Inflammatory macrophage treated with lipopolysaccharide for 1 hour (primary cell): ENCODE measurements around the gene ETFA.

Source experiments
- DNase-seq, 2 donors: peaks; one replicate each; pipeline ENCODE4 v3.0.0-alpha.2; 2020 to 2022

Gene ETFA

GRCh38 chr15:76191539-76192244 is 119.6 kb downstream of the ETFA start:
- DNase-seq = no peak

GRCh38 chr15:76190751-76191538 is 120.3 kb downstream of the ETFA start:
- DNase-seq = peak; percentile 30 to 84

- no peak for DNase-seq
Measured at GRCh38 chr15:76190070-76190564, 121.2 kb downstream of the ETFA start.

- no peak for DNase-seq
Measured at GRCh38 chr15:76189106-76189505, 122.2 kb downstream of the ETFA start.

GRCh38 chr15:76187163-76187562 is 124.1 kb downstream of the ETFA start:
- DNase-seq = no peak

- DNase-seq = peak; percentile 13 to 38
Measured at GRCh38 chr15:76185716-76186115, 125.6 kb downstream of the ETFA start.

- no peak for DNase-seq
Measured at GRCh38 chr15:76184650-76185035, 126.6 kb downstream of the ETFA start.

GRCh38 chr15:76183930-76184649 is 127.2 kb downstream of the ETFA start:
- no peak for DNase-seq

GRCh38 chr15:76181705-76182107 is 129.6 kb downstream of the ETFA start:
- no peak for DNase-seq

GRCh38 chr15:76180321-76180720 is 130.9 kb downstream of the ETFA start:
- DNase-seq = no peak

- DNase-seq = no peak
Measured at GRCh38 chr15:76179023-76179422, 132.2 kb downstream of the ETFA start.

GRCh38 chr15:76178296-76179000 is 132.8 kb downstream of the ETFA start:
- DNase-seq = no peak

GRCh38 chr15:76177491-76178040 is 133.7 kb downstream of the ETFA start:
- no peak for DNase-seq

GRCh38 chr15:76176487-76177085 is 134.7 kb downstream of the ETFA start:
- no peak for DNase-seq

GRCh38 chr15:76176059-76176458 is 135.2 kb downstream of the ETFA start:
- no peak for DNase-seq

GRCh38 chr15:76175442-76175841 is 135.8 kb downstream of the ETFA start:
- DNase-seq = no peak

GRCh38 chr15:76174654-76175053 is 136.6 kb downstream of the ETFA start:
- DNase-seq = no peak

GRCh38 chr15:76173317-76173834 is 137.9 kb downstream of the ETFA start:
- no peak for DNase-seq

- no peak for DNase-seq
Measured at GRCh38 chr15:76172782-76173181, 138.5 kb downstream of the ETFA start.

- peak; percentile 52 to 56 for DNase-seq
Measured at GRCh38 chr15:76169911-76170800, 141.1 kb downstream of the ETFA start.

GRCh38 chr15:76169018-76169417 is 142.3 kb downstream of the ETFA start:
- DNase-seq = peak; percentile 51 to 73
